Kidney (tissue), 14 donors: Measurements from ENCODE around the gene PTGES3. TPM values are rescaled to one million over a fixed set of nuclear protein-coding genes. Genes with fewer than 3 reads are reported as not detected.

Source experiments
- DNase-seq, 5 donors: peaks; one replicate each; pipeline ENCODE4 v3.0.0-alpha.2; 2013 to 2020
- FAIRE-seq: peaks from 2 replicates; lab custom pipeline; 2012; peaks lifted over from hg19 to GRCh38; lab: Jason Lieb, UNC
- H3K27ac ChIP-seq, 2 donors: one replicate each; pipeline ENCODE4 v1.7.0; 2013; ENCODE audit warnings: low read depth in 2 of 2, low read length in 2 of 2, inconsistent platforms in 1 of 2
- H3K27me3 ChIP-seq: one replicate; pipeline ENCODE4 v1.7.1; 2013; ENCODE audit warnings: low read length, inconsistent platforms; ENCODE audit not compliant: control insufficient read depth, insufficient read depth
- H3K36me3 ChIP-seq, 3 donors: one replicate each; pipeline versions ENCODE4 v1.7.0 to v1.7.1; 2013; ENCODE audit warnings: low read length in 3 of 3, control low read depth in 1 of 3, inconsistent platforms in 1 of 3; ENCODE audit not compliant: insufficient read depth in 3 of 3, control insufficient read depth in 2 of 3
- H3K4me1 ChIP-seq, 3 donors: one replicate each; pipeline versions ENCODE4 v1.7.0 to v1.7.1; 2013; ENCODE audit warnings: low read length in 3 of 3, inconsistent platforms in 1 of 3, low read depth in 1 of 3; ENCODE audit not compliant: control insufficient read depth in 2 of 3, insufficient read depth in 2 of 3
- H3K4me3 ChIP-seq, 3 donors: one replicate each; pipeline versions ENCODE4 v1.7.0 to v1.8.1; 2013; ENCODE audit warnings: low read length in 3 of 3, control low read depth in 1 of 3, inconsistent platforms in 1 of 3
- H3K9ac ChIP-seq, 3 donors: one replicate each; pipeline versions ENCODE4 v1.7.0 to v1.7.1; 2013; ENCODE audit warnings: low read length in 3 of 3, control low read depth in 1 of 3, inconsistent platforms in 1 of 3
- H3K9me3 ChIP-seq, 3 donors: one replicate each; pipeline versions ENCODE4 v1.7.0 to v1.7.1; 2013; ENCODE audit warnings: low read length in 3 of 3, control low read depth in 1 of 3, inconsistent platforms in 1 of 3; ENCODE audit not compliant: control insufficient read depth in 2 of 3, insufficient read depth in 1 of 3
- CTCF ChIP-seq: IDR thresholded peaks from 3 replicates; pipeline ENCODE4 v1.5.1; 2012; ENCODE audit warnings: mild to moderate bottlenecking, moderate library complexity, borderline replicate concordance; ENCODE audit not compliant: insufficient read depth; ENCODE audit errors: extremely low read depth
- intact Hi-C: fragments of 100-400 bp; cut with DNase I; formaldehyde crosslinking; loops from one replicate; pipeline ENCODE4 v1.11.1; 2022
- polyA plus RNA-seq: library from polyadenylated mRNA; stranded (reverse); fragments of 350-450 nt; fragmentation: Illumina TruSeq; extraction: RNeasy Lipid Tissue Mini Kit (QIAGEN cat#74804); gene quantifications from one replicate; pipeline ENCODE4 v1.2.3, GENCODE V29; 2014; ENCODE audit warnings: low read depth, low replicate concordance; ENCODE audit not compliant: insufficient read depth
- total RNA-seq: library from RNA; stranded (reverse); fragmentation: NEBNext Ultra II Directional; extraction: Animal tissue kit (Norgen Biotek cat#: 25700); gene quantifications from one replicate; pipeline ENCODE4 v1.2.1, GENCODE V29; 2021
- donor health status: control.
- donor health status: control.
- donor health status: control.
- donor health status: control.
- donor health status: control.
- donor health status: DM: yes; HTN: yes; CAD: no.
- donor health status: Normal renal cell carcinoma (clear cell type).

The PTGES3 gene
- total and polyA plus RNA-seq, 2 donors from 2014 or later = 186 to 207 TPM

- H3K9ac ChIP-seq = no peak overlapping the region
Observed at GRCh38 chr12:56716458-56716857, 28.4 kb upstream of the PTGES3 start.

GRCh38 chr12:56715798-56716197 is 27.7 kb upstream of the PTGES3 start:
- Histone ChIP-seq H3K27ac (no peak overlapping the region), H3K9ac (no peak overlapping the region), H3K4me1 (peaks cover 0 to 5% (median 0%) of the 10 kb centered on the region in 3 donors), H3K4me3 (no peak overlapping the region), H3K27me3 (no peaks in the 10 kb centered on the region), H3K36me3 (peaks cover 16 to 36% (median 32%) of the 10 kb centered on the region in 3 donors), H3K9me3 (no peaks in the 10 kb centered on the region)
- no peak for DNase-seq
- intact Hi-C loops = no loop called here
- no peak for TF ChIP-seq CTCF
- no peak for FAIRE-seq

More at GRCh38 chr12:56716458-56716857, 28.4 kb upstream of the PTGES3 start:
- peaks cover 0 to 9% (median 4%) of the 10 kb centered on the region in 3 donors for H3K4me1 ChIP-seq
- intact Hi-C loops = no loop called here
- H3K9me3 ChIP-seq = no peaks in the 10 kb centered on the region
- TF ChIP-seq CTCF = no peak
- DNase-seq = no peak
- H3K27ac ChIP-seq = no peak overlapping the region
- FAIRE-seq = no peak
- H3K27me3 ChIP-seq = no peaks in the 10 kb centered on the region
- peaks cover 16 to 32% (median 29%) of the 10 kb centered on the region in 3 donors for H3K36me3 ChIP-seq
- H3K4me3 ChIP-seq = no peak overlapping the region

GRCh38 chr12:56714431-56714929 is 26.4 kb upstream of the PTGES3 start:
- H3K36me3 ChIP-seq = peaks cover 14 to 33% (median 32%) of the 10 kb centered on the region in 3 donors
- FAIRE-seq = no peak
- no peak overlapping the region for H3K4me3 ChIP-seq

More at GRCh38 chr12:56714431-56714929, 26.4 kb upstream of the PTGES3 start:
- intact Hi-C loops = no loop called here
- TF ChIP-seq CTCF = no peak
- Histone ChIP-seq H3K27me3 (no peaks in the 10 kb centered on the region), H3K4me1 (no peaks in the 10 kb centered on the region), H3K27ac (no peak overlapping the region), H3K9me3 (no peaks in the 10 kb centered on the region), H3K9ac (no peak overlapping the region)
- DNase-seq = no peak
